GM21515 (cell line): ENCODE results near the gene ATP2A1.
"Not testable (repeated sequence)": the region's sequence is repeated elsewhere in the genome, so short reads cannot be mapped to it uniquely, and the experiment has no call there.

Experiments
- ATAC-seq: cut with Tn5 transposase; IDR thresholded peaks from one replicate; pipeline ENCODE4 v1.9.1; 2021; ENCODE audit not compliant: unreplicated experiment

Gene ATP2A1

DNA sequence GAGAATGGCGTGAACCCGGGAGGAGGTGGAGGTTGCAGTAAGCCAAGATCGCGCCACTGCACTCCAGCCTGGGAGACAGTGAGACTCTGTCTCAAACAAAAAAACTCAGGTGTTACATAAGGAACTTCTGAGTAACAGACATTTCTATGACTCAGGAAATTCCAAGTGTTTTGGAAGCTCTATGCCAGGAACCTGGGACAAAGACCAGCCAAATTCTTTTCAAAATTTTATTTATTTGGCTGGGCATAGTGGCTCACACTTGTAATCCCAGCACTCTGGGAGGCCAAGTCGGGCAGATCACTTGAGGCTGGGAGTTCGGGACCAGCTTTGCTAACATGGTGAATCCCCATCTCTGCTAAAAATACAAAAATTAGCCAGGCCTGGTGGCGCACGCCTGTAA is 19.9 kb upstream of the ATP2A1 start:
- no peak for ATAC-seq

DNA sequence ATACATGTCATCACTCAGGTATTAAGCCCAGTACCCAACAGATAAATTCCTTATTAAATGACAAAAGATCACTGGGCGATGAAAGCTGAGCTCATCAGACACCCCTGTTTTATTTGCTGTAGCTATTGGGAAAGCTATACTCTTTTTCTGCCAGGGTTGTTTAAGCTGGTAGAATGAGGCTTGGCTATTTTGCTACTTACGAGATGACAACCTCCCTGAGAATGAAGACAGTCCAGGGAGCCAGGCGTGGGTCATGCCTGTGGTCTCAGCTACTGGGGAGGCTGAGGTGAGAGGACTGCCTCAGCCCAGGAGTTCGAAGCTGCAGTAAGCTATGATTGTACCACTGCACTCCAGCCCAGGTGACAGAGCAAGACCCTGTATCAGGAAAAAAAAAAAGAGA is 19.0 kb upstream of the ATP2A1 start:
- ATAC-seq = no peak

DNA sequence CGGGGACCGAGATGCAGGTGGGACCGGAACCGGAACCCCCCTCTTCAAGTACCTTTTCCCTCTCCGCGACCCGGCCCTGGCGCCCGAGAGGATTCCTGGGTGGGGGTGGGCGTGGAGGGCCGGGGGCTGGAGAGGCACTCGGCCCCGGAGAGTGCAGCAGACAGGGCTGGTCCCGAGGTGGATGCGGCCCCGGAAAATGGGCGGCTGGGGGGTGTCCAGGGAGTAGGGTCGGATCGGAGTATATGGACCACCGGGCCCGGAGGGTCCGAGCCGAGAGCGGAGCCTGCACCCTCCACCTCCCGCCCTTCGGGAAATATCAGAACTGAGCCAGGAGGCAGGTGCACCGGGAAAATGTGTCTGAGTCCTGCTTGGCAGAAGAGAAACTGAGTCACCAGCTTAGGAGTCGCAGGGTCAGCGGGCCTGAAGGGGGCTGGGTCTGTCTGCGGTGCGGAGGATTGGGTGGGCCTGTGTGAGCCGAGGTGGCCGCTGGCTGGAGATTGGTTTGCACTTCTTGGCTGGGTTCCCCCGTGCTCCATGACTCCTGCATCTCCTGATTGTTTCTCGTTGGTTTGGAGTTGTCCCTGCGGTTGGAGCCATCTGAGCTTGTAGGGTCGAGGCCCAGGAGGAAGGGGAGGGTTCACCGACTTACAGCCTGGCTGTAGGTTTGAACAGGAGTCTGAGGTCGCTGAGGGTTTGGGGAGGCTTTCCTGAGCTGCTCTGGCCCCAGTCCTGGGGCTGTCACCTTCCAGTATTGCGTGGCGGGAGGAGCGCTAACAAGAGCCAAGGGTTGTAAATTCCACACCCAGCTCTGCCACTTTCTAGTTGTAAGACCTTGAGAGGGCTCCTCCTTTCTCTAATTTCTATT is 14.1 kb upstream of the ATP2A1 start:
- ATAC-seq = no peak

DNA sequence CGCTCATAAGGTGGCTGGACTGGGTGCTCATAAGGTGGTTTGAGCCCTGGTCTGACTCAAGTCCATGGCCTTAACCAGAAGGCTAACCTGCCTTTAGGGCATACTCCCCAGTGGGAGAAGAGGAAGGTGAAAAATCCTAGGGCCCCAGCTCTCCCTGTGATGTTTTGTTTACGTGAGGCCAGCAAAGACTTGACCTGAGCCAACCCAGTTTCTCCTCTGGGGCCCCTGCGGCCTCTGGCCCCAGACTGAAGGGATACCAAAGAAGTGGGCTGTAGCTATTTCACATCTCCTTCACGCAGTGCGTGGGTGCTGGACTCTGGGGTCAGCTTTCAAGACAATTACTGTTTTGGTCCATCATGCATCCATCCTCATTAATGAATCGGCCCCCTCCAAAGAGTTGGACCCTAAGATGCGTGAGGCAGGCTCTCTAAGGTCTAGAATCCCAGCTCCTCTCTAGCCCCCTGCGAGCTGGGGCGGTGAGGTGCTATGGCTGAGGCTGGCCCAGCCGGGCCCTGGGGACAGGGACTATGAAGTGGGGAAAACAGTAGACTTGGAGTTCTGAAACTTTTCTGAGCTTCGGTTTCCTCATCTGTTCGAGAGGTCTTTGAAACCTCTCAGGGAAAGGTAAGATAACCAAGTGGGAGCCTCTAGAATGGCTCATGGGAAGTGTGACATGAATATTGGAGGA is 13.1 kb upstream of the ATP2A1 start:
- ATAC-seq = no peak

DNA sequence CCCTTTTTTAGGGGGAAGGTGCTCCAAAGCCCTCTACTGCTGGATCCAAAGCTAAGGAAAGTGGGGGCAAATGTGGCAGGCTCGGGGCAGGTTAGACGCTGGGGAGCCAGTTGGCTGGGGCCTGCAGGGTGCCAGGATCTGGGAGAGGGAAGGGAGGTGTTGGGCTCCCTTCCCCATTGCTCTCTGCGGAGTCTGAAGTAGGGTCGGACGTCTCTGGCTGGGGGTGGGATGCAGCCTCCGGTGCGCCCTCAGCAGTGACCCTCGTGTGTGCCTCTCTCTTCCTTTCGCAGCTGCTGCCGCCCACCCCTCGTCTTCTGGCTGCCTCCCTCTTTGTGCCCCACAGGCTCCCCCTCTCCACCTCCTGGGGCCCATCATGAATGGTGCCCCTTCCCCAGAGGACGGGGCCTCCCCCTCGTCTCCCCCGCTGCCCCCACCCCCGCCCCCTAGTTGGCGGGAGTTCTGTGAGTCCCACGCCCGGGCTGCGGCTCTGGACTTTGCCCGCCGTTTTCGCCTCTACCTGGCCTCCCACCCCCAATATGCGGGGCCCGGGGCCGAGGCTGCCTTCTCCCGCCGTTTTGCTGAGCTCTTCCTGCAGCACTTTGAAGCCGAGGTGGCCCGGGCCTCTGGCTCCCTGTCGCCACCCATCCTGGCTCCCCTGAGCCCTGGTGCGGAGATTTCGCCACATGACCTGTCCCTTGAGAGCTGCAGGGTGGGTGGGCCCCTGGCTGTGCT is 12.4 kb upstream of the ATP2A1 start:
- ATAC-seq = no peak

DNA sequence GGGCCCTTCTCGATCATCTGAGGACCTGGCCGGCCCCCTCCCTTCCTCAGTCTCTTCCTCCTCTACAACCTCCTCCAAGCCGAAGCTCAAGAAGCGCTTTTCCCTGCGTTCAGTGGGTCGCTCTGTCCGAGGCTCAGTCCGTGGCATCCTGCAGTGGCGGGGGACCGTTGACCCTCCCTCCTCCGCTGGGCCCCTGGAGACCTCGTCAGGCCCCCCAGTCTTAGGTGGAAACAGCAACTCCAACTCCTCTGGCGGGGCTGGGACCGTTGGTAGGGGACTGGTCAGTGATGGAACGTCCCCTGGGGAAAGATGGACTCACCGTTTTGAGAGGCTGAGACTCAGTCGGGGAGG is 11.9 kb upstream of the ATP2A1 start:
- ATAC-seq = no peak

DNA sequence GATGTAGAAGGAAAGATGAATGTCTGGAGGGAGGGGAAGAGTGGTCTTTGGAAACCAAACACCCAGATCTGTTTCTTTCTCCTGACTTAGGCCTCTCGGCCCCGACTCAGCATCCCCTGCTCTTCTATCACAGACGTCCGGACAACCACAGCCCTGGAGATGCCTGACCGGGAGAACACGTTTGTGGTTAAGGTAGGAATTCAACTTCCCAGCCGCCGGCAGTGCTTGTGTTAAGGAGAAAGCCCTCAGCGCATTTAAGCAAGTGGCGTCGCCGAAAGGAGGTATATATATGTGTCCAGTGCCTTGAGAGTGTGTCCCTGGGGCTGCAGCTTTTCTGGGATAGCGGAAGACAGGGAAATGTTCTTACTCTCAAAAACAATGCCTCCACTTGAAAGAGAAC is 11.0 kb upstream of the ATP2A1 start:
- no peak for ATAC-seq

DNA sequence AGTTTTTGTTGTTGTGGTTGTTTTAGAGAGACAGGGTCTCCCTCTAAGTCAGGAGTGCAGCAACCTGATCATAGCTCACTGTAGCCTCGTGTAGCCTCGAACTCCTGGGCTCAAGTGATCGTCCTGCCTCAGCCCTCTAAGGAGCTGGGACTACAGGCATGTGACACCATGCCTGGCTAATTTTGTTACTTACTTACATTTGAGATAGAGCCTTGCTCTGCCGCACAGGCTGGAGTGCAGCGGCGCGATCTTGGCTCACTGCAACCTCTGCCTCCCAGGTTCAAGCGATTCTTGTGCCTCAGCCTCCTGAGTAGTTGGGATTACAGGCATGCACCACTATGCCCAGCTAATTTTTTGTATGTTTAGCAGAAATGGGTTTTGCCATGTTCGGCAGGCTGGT is 10.6 kb upstream of the ATP2A1 start:
- not testable (repeated sequence) for ATAC-seq

DNA sequence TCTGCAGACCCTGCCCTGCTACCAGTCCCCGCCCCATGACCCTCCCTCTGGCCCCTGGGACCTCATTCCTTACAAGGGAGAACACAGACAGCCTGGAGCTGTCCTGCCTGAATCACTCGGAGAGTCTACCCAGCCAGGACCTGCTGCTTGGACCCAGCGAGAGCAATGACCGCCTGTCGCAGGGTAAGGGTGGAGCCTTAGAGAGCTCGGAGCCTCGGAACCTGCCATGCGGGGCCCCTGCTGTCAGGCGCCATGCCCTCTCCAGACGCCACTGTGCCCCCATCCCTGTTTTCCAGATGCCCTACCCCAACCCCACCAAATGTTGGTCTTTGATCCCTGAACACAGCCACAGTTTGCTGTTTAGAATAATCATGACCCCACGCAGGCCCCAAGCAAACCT is 9.1 kb upstream of the ATP2A1 start:
- no peak for ATAC-seq

DNA sequence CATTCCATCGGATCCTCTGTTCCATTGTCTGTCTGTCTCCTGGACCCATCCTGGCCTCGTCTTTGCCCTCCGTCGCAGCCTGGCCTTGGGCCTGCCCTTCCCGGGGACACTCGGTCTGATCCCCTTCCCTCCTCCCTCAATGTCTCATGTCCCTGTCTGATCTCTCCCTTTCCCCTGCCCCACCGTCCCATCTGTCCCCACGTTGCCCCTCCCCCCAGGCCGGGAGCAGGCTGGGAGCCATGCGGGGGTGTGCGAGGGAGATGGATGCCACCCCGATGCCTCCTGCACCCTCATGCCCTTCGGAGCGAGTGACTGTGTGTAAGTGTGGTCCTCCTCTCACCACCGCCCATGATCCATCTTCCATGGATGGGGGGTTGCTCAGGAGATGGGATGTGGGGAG is 5.3 kb upstream of the ATP2A1 start:
- no peak for ATAC-seq

DNA sequence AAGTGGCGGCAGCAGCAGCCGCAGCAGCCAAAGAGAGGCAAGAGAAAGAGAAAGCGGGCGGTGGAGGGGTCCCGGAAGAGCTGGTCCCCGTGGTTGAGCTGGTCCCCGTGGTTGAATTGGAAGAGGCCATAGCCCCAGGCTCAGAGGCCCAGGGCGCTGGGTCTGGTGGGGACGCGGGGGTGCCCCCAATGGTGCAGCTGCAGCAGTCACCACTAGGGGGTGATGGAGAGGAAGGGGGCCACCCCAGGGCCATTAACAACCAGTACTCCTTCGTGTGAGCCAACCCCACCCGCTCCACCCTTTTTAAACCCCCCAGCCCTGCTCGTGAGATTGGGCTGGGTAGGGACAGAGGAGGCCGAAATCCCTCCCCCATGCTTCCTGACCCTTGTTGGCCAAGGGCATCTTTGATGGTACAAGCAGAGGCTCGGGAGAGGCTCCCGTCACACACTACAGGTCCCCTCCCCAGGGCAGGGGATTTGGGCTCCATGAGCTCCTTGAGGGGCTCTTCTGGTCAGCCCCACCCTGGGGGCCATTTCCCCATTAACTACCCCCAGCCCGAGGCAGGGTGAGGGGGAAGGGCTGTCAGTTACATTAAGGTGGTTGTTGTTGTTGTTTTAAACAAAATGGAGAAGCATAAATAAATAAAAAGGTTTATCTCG is 4.6 kb upstream of the ATP2A1 start:
- no peak for ATAC-seq

DNA sequence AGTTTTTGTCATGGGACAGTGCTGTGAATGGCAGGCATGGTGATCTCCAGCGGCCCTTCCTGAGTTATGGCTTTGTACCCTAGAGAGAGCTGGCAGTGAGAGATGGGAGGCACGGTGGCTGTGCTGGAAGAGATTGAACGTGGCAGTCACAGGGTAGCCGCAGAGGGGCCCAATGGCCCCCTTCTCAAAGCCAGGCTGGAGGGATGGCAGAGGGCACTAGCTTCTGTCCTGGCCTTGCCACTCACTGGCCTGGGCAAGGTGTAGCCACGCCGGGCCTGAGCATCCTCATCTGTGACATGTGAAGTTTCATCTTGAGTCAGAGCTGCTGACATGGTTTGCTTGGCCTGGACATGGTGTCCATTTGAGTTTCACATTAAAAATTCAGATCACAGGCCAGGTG is 3.9 kb upstream of the ATP2A1 start:
- ATAC-seq = no peak

DNA sequence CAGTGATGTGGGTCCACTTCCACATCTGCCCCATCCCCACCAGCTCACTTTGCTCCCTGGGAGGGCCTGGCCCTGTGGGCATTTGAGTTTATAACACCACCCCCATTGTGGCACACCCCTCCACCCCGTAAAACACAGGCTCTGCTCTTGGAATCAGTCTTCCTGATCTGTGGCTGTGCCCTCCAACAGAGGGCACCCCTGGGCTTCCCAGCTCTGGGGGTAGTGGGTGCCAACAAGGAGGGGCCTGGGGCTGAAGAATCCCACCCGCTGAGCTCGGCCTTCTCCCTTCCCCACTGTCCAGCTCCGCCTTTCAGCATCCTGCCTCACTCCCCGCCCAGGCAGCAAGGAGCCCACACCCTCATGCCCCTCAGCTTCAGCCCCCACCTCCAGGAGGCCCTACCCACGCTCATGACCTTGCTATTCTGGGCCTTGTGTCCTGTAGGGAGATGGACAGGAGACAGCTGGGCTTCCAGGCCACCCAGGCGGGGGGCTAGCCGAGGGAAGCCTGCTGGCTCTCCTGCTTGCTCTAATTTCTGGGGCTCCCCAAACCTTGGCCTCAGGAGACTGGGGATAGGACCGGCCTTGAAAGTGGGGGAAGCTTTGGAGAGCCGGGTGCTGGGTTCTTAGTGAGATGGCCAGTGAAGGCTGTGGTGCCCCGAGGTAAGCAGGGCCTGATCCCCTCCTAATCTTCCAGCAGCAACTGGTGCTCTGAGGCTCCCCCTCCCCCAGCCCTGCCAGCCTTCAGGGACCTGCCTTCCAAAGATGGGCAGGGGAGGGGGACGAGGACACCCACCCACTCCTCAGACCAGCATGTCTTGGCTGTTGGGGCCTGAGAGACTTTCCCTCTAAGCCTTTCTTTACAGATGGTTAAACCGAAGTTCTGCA is 2.9 kb upstream of the ATP2A1 start:
- ATAC-seq = no peak

DNA sequence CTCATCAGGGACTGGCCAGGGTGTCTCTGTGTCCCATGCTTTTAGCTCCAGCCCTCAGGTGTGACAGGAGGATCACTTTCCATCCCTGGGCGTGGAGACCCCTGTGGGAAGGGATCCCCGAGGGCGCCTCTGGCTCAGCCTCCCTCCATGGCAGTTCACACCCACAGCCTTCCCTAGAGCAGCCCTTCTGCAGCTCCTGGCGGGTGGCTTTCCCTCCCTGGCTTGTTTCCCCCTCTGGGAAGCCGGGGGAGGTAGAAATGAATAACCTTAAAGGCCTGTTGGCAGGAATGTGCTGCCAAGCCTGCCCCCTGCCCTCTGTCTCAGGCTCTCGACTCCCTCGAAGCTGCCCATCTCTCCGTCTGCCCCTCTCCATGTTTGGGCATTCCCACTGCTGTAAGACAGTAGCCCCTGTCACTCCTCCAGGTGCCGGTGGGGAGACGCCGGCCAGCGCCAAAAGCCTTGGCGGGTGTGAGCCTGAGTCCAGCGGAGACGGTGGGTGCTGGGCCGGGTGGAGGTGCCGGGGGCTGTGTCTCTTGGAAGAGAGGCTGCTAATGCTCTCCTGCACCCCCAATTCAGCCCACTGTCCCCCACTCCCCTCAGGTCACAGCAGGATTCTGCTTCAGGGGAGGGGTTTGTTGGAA is 2.1 kb upstream of the ATP2A1 start:
- no peak for ATAC-seq

DNA sequence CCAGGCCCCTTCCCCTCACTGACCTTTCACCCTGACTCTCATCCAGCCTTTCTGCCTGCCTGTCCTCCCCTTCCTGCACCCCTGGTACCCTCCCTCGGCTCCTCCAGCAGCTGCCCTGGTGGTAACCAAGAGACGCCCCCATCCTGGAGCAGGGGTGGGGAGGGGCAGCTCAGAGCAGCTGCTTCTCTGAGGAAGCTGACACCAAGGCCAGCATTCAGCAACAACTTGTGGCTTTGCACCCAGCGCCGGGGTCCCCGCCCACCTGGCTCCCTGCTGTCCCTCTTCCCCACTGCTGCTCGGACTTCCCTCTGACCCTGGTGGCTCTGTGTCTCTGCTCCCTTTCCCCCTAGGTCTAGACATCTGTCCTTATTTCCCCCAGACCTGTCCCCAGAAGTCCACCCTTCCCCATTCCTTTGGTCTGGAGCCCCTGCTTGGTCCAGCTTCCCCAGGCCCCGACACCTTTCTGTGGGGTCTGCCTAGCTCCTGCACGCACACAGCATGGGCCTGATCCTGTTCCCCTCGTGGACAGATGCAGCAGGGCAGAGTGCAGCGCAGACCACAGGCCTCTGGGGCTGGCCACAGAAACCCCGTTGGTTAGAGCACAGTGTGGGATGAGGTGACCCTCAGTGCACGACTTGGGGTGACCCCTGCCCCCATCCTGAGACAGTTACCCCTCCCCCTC is 1.2 kb upstream of the ATP2A1 start:
- no peak for ATAC-seq

DNA sequence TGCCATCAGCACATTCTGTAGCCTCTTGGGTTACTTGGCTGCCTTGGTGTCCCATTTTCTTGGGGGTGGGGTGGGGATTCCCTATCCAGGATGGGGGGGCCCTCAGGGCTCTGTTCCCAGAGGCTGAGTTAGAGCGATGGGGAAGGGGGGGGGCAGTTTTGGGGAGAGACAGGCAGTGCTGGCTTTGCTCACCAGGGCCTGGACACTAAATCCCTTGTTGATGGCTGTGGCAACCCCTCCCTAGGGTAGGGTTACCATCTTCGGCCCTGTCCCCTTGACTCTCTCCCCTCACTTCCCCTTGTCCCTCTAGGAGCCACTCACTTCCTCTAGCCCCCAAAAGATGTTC is 660 bp upstream of the ATP2A1 start:
- ATAC-seq = no peak

DNA sequence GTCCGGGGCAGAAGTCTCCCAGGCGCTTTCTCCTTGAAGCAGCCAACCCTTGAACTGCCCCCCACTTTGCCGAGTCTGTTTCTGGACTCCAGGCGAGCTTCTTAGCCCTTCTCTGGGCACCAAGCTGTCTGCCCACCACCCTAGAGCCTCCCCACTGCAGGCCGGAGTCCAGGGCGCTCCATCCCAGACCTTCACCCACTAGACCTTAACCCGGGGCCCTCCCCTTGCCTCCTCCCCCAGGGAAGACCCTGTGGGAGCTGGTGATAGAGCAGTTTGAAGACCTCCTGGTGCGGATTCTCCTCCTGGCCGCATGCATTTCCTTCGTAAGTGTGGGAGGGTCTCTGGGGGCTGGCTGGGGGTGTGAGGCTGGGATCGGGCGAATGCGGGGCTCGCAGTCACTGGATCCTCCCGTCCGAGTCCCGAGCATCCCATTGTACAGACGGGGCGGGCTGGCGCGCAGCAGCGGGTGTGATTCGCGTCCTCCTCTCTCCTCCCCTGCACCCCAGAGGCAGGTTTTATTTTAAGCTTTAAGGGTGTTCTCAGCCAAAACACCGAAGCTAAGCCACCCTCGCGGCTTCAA is 1.1 kb downstream of the ATP2A1 start:
- peak; percentile 19 for ATAC-seq

DNA sequence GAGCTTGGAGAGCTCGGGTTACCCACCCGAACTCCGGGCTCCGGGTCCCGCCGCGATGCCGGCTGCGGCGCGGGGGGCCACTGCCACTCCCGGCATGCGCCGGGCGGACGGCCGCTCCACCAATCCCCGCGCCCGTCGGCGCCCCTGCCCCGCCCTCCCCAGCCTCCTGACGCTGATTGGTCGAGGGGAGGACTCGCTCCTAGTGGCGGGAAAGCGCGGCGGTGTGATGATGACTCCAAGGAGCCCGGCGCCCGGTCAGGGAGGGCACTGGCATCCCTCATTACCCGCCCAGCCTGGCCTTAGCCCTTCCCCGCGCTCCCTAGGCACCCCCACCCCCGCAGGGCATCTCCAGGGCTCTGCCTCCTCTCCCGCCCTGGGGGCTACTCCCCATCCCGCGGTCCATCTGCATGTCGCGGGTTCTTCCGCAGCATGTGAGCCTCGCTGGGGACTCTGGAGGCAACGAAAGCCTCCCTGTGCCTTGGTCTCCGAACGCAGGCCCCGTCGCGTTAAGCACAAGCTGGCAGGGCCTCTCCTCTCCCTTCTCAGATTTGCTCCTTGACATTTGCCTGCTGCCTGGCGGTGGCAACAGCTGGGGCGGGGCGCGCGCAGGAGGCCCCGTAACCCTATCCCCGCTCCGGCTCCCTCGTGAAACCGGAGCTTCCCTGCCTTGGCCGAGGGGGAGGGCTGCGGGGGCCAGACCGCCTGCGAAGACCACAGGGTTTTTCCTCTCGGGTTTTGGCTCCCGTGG is 1.7 kb downstream of the ATP2A1 start:
- ATAC-seq = peak; percentile 74

DNA sequence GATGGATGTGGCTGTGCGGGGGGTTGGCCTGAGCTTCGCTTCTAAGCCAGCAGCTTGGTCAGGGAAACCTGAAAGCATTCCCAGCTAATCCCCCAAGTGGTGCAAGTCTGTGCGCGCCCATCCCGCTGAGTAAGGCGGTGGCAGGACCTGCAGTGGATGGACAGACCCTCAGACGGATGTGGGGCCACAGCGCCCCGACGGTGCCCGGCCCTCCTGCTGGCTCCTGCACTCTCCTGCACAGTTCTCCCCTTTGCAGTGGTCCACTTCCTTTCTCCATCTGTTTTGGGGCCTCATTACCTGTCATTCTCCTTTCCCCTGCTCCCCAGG is 2.3 kb downstream of the ATP2A1 start:
- no peak for ATAC-seq
